Neural progenitor cell (in vitro differentiated cells): ENCODE results near the gene EPDR1.

Experiments used
- EZH2 ChIP-seq: fragments of 200-600 bp; sonication (generic); IDR thresholded peaks from 2 replicates; pipeline ENCODE4 v1.6.1; 2017; ENCODE audit warnings: antibody characterized with exemption, mild to moderate bottlenecking, moderate library complexity
- EZH2phosphoT487 ChIP-seq: fragments of 200-600 bp; sonication (generic); IDR thresholded peaks from 2 replicates; pipeline ENCODE4 v1.6.1; 2017; ENCODE audit warnings: antibody characterized with exemption
- TF ChIP-seq, protein P1 (sequence below): fragments of 200-600 bp; sonication (generic); IDR thresholded peaks from 2 replicates; pipeline ENCODE4 v1.5.1; 2017; ENCODE audit warnings: antibody characterized with exemption, mild to moderate bottlenecking

DNA sequence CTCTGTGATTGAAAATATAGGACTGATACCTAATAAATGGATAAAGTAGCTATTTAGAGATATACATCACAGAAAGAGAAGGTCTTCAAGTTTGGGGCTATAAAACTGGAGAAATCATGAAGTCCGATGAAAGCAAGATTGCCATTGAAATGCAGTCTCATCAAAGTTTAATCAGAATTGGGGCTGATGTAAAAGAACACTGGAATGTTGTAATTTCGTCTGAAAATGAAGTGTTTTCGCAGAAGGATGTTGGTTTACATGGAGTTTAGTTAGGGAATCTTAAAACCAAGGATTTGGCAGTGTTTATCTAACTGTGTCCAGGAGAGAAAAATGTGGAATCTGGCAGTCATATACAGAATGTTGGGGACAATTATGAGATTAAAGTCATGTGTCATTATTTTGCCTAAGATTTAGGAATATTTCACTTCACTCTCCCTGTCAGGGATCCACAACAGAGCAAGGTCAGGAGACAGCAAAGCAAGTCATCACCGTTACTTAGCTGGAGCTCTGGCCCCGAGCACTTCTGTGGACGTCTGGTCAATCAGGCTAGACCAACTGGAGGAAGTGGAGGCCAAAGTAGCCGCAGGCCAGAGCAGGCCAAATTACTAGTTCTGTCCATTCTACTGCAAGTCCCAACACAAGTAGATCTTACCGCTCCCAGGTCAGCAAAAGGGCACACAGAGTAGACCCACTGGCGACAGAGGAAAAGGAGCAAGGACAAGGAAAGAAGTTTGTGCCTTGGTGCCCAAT is 37.0 kb downstream of the EPDR1 start:
- TF ChIP-seq, protein P1, sequence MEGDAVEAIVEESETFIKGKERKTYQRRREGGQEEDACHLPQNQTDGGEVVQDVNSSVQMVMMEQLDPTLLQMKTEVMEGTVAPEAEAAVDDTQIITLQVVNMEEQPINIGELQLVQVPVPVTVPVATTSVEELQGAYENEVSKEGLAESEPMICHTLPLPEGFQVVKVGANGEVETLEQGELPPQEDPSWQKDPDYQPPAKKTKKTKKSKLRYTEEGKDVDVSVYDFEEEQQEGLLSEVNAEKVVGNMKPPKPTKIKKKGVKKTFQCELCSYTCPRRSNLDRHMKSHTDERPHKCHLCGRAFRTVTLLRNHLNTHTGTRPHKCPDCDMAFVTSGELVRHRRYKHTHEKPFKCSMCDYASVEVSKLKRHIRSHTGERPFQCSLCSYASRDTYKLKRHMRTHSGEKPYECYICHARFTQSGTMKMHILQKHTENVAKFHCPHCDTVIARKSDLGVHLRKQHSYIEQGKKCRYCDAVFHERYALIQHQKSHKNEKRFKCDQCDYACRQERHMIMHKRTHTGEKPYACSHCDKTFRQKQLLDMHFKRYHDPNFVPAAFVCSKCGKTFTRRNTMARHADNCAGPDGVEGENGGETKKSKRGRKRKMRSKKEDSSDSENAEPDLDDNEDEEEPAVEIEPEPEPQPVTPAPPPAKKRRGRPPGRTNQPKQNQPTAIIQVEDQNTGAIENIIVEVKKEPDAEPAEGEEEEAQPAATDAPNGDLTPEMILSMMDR = no peak
- TF ChIP-seq EZH2phosphoT487 = no peak
- no peak for TF ChIP-seq EZH2
